Activated CD8-positive, alpha-beta memory T cell treated with anti-CD3 and anti-CD28 coated beads, Interleukin-2, amount 10 ng/mL, durations not matched to agents 7 days and 5 days (primary cell): ENCODE results near the gene STAU1. TPM values are rescaled to one million over a fixed set of nuclear protein-coding genes. Genes with fewer than 3 reads are reported as not detected.
"Not testable (repeated sequence)": the region's sequence is repeated elsewhere in the genome, so short reads cannot be mapped to it uniquely, and the experiment has no call there.

ENCODE experiments used
- ATAC-seq: fragments of 150-1000 bp; cut with Tn5 transposase; one replicate; pipeline ENCODE4 v1.10.0; 2021; ENCODE audit warnings: moderate library complexity
- CTCF ChIA-PET: fragments of 350-600 bp; sonication (Branson Sonifier 250); formaldehyde crosslinking; loops from one replicate; lab custom pipeline; 2021; ENCODE audit warnings: antibody characterized with exemption; lab: Charles Lee
- DNase-seq: peaks from one replicate; pipeline ENCODE4 v3.0.0-alpha.2; 2020
- H3K27ac Mint-ChIP-seq: one replicate; pipeline ENCODE4 v1.8.0; 2021; ENCODE audit warnings: mild to moderate bottlenecking, mixed read lengths
- H3K27me3 Mint-ChIP-seq: one replicate; pipeline ENCODE4 v1.8.0; 2021; ENCODE audit warnings: mixed read lengths
- H3K36me3 Mint-ChIP-seq: one replicate; pipeline ENCODE4 v1.8.0; 2021; ENCODE audit warnings: mild to moderate bottlenecking, mixed read lengths
- H3K4me1 Mint-ChIP-seq: one replicate; pipeline ENCODE4 v1.8.0; 2021; ENCODE audit warnings: mixed read lengths
- H3K4me3 Mint-ChIP-seq: one replicate; pipeline ENCODE4 v1.8.0; 2021; ENCODE audit warnings: mild to moderate bottlenecking, moderate library complexity, mixed read lengths
- H3K9me3 Mint-ChIP-seq: one replicate; pipeline ENCODE4 v1.8.0; 2022; ENCODE audit warnings: low read depth, mixed read lengths
- total RNA-seq, 2 experiments: library from RNA; stranded (reverse); gene quantifications; one replicate each; pipeline ENCODE4 v1.2.3, GENCODE V29; 2021

Gene STAU1
- total RNA-seq, 2 experiments from 2014 or later, result 56.2 to 66.8 TPM

DNA sequence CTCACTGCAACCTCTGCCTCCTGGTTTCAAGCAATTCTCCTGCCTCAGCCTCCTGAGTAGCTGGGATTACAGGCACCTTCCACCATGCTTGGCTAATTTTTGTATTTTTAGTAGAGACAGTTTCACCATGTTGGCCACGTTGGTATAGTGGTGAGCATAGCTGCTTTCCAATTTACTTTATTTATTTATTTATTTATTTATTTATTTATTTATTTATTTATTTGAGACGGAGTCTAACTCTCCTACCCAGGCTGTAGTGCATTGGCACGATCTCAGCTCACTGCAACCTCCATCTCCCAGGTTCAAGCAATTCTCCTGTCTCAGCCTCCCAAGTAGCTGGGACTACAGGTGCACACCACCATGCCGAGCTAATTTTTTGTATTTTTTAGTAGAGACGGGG, 87.8 kb downstream of the STAU1 start:
- CTCF ChIA-PET, result interaction anchor here (1.3 to 1.7 kb wide), 3 partner anchors 33 to 117 kb away, joined by 4 to 5 read pairs (median 5); no protein-coding TSS in a partner anchor
- H3K4me3 Mint-ChIP-seq, H3K9me3 Mint-ChIP-seq, ATAC-seq, DNase-seq, H3K27ac Mint-ChIP-seq, H3K27me3 Mint-ChIP-seq: not testable (repeated sequence)
- H3K36me3 Mint-ChIP-seq, result peaks cover 66% of the 10 kb centered on the region
- H3K4me1 Mint-ChIP-seq, result peaks cover 16% of the 10 kb centered on the region

DNA sequence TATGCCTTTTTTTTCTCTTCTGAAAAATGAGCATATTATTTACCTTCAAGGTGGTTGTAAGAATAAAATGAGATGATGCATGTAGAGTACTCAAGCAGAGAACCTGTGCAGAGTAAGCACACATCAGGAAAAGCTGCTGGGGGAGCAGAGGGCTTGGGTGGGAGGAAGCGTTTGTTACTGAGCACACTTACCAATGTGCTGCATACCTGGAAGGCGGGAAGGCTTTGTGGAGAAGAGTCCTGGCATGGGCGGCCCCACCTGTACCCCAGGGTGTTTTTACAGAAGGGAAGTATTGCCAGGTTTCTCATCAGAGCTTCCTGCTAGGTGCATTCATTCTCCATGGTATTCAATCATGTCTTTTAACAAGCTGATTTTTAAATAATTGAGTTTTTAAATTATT, 89.1 kb downstream of the STAU1 start:
- Mint-ChIP-seq H3K27me3 (no peaks in the 10 kb centered on the region), H3K9me3 (no peaks in the 10 kb centered on the region), H3K36me3 (peaks cover 71% of the 10 kb centered on the region), H3K4me1 (peaks cover 16% of the 10 kb centered on the region), H3K4me3 (no peak overlapping the region), H3K27ac (no peak overlapping the region)
- ATAC-seq, result no peak
- CTCF ChIA-PET, result no interaction called here
- no peak for DNase-seq

DNA sequence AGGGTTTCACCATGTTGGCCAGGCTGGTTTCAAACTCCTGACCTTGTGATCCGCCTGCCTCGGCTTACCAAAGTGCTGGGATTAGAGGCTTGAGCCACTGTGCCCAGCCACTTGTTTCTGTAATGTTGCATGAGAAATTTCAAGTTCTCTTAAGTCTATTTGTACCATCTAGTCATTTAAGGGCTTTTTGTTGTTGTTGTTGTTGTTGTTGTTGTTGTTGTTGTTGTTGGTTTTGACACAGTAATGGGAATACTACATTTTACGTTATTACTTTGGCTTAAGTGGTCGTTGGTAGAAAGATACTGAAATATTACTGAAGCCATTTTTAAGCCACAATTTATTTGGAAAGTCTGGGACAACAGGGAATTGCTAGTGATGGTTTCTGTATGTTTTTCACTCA, 90.0 kb downstream of the STAU1 start:
- Mint-ChIP-seq H3K27me3 (no peaks in the 10 kb centered on the region), H3K36me3 (peaks cover 67% of the 10 kb centered on the region), H3K4me1 (peaks cover 16% of the 10 kb centered on the region), H3K4me3 (no peak overlapping the region), H3K27ac (no peak overlapping the region), H3K9me3 (no peaks in the 10 kb centered on the region)
- CTCF ChIA-PET, result no interaction called here
- DNase-seq (no peak), ATAC-seq (no peak)

DNA sequence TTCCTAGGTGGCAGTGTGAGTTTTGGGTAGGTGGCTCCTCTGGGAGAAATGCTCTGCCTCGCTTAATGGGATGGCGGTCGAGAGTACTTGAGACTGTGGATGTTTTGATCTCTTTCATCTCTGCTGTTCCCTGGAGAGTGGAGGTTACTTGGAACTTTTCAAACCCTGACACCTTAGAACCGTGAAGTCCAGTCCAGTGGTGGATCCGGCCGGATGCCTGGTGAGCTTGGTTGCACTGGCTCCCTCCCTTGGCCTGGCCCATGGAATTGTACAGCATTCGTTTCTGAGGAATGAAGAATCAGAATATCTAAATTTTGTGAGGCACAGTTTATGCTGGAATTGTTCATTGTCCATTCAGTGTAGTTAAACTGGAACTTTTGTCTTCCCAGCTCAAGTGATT, 91.0 kb downstream of the STAU1 start:
- no peak overlapping the region for H3K4me3 Mint-ChIP-seq
- H3K36me3 Mint-ChIP-seq, result peaks cover 65% of the 10 kb centered on the region
- no peak overlapping the region for H3K27ac Mint-ChIP-seq
- H3K9me3 Mint-ChIP-seq, result no peaks in the 10 kb centered on the region
- peaks cover 16% of the 10 kb centered on the region for H3K4me1 Mint-ChIP-seq
- ATAC-seq (no peak), DNase-seq (no peak)
- H3K27me3 Mint-ChIP-seq, result no peaks in the 10 kb centered on the region
- CTCF ChIA-PET, result no interaction called here

DNA sequence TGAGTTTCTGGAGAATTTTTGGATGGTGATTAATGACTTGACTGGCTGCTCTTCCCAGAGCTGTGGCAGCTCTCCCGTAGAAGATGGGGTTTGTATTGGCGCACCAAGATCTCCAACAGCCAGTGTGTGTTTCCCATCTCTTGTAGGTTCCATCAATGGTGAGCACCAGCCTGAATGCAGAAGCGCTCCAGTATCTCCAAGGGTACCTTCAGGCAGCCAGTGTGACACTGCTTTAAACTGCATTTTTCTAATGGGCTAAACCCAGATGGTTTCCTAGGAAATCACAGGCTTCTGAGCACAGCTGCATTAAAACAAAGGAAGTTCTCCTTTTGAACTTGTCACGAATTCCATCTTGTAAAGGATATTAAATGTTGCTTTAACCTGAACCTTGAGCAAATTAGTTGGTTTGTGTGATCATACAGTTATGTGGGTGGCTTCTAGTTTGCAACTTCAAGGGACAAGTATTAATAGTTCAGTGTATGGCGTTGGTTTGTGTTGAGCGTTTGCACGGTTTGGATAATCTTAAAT, 91.9 kb downstream of the STAU1 start:
- CTCF ChIA-PET, result interaction anchor here (0.8 kb wide), 1 partner anchor 37 kb away, joined by 3 read pairs; no protein-coding TSS in a partner anchor
- no peaks in the 10 kb centered on the region for H3K27me3 Mint-ChIP-seq

DNA sequence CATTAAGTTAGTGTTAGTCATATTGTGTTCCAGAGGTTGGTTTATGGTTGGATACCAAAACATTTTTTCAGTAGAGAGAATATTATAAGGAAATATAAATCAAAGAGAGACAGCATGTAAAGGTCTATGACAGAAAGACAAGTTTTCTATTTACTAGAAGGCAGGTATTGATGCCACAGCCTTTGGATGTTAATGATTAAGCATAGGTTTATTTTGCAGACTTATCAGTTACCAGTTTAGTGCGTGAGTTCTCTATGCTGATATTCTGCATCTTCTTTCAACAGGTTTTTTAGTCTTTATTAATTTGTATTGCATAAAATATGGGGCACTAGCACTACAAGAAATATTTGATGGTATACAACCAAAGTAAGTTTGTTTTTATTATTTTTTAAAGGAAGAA, 96.4 kb downstream of the STAU1 start:
- no peaks in the 10 kb centered on the region for H3K9me3 Mint-ChIP-seq
- no peak overlapping the region for H3K27ac Mint-ChIP-seq
- DNase-seq, result no peak
- H3K27me3 Mint-ChIP-seq, result no peaks in the 10 kb centered on the region
- H3K36me3 Mint-ChIP-seq, result peaks cover 58% of the 10 kb centered on the region
- no peaks in the 10 kb centered on the region for H3K4me1 Mint-ChIP-seq
- no peak for ATAC-seq
- CTCF ChIA-PET, result no interaction called here
- no peak overlapping the region for H3K4me3 Mint-ChIP-seq

More for the DNA sequence above, 91.9 kb downstream of the STAU1 start:
- Mint-ChIP-seq H3K4me1 (peaks cover 13% of the 10 kb centered on the region), H3K9me3 (no peaks in the 10 kb centered on the region), H3K36me3 (peaks cover 62% of the 10 kb centered on the region), H3K4me3 (no peak overlapping the region), H3K27ac (no peak overlapping the region)
- DNase-seq (no peak), ATAC-seq (no peak)

DNA sequence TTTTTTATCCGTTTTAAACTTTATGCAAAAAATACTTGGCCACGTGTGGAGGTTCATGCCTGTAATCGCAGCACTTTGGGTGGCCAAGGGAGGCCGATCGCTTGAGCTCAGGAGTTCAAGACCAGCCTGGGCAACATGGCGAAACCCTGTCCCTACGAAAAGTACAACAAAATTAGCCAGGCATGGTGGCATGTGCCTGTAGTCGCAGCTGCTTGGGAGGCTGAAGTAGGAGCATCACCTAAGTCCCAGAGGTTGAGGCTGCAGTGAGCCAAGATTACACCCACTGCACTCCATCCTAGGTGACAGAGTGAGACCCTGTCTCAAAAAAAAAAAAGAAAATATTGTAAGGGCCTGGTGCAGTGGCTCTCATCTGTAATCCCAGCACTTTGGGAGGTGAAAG, 97.0 kb downstream of the STAU1 start:
- H3K27ac Mint-ChIP-seq, result no peak overlapping the region
- H3K36me3 Mint-ChIP-seq, result peaks cover 56% of the 10 kb centered on the region

DNA sequence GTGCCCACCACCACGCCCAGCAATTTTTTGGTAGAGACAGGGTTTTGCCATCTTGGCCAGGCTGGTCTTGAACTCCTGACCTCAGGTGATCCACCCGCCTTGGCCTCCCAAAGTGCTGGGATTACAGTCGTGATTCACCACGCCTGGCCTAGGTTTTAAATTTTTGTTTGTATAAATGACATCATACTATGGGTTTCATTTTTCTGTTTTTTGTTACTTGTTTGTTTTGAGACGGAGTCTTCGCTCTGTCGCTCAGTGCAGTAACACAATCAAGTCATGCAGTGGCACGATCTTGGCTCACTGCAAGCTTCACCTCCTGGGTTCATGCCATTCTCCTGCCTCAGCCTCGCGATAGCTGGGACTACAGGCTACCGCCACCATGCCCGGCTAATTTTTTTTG, 105.8 kb downstream of the STAU1 start:
- ATAC-seq, DNase-seq, H3K9me3 Mint-ChIP-seq, H3K4me3 Mint-ChIP-seq, H3K27ac Mint-ChIP-seq, H3K27me3 Mint-ChIP-seq, CTCF ChIA-PET, H3K4me1 Mint-ChIP-seq: not testable (repeated sequence)
- peaks cover 55% of the 10 kb centered on the region for H3K36me3 Mint-ChIP-seq

More for the DNA sequence above, 97.0 kb downstream of the STAU1 start:
- no peak for ATAC-seq
- CTCF ChIA-PET, result interaction anchor here (1.5 kb wide), 1 partner anchor 21 kb away, joined by 4 read pairs; no protein-coding TSS in a partner anchor
- no peak for DNase-seq
- no peaks in the 10 kb centered on the region for H3K4me1 Mint-ChIP-seq
- H3K9me3 Mint-ChIP-seq, result no peaks in the 10 kb centered on the region
- no peak overlapping the region for H3K4me3 Mint-ChIP-seq
- no peaks in the 10 kb centered on the region for H3K27me3 Mint-ChIP-seq

DNA sequence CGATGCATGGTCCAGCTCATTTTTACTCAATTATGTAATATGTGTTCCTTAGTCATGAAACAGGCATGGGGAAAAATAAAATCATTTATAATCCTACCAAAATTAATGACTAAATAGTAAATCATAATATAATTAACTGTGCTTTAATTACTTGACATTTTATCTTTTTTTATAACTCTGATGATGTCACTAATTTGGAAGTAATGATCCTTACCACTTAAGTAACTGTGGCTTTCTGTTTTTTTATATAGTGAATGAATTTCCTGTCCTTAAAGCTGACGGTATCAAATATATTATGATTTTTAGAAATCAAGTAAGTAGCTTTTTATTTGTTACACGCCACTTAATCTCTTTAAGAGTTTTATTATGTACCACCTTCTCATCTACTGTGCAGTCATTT, 109.8 kb downstream of the STAU1 start:
- Mint-ChIP-seq H3K27ac (no peak overlapping the region), H3K4me1 (peaks cover 6% of the 10 kb centered on the region), H3K36me3 (peaks cover 42% of the 10 kb centered on the region), H3K4me3 (no peak overlapping the region), H3K9me3 (no peaks in the 10 kb centered on the region), H3K27me3 (no peaks in the 10 kb centered on the region)
- ATAC-seq (no peak), DNase-seq (no peak)
- CTCF ChIA-PET, result interaction anchor here (1.3 to 1.7 kb wide), 2 partner anchors 55 to 138 kb away, joined by 3 to 4 read pairs; no protein-coding TSS in a partner anchor

DNA sequence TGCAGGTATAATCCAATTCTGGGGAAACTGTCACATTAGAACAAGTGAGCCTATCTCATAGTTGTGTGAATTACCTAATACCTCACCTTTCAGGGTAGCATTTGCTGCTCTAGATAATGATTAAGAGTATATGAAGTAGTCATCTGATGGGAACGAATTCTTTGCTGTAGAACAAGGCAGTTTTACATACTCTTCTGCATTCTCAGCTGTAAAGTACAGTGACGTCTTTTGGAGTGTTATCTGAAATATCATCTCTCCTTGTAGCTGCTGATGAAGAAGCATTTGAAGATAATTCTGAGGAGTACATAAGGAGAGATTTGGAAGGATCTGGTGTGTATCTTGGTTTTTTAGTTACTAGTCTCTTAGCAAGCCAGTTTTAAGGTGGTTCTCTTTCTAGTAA, 113.6 kb downstream of the STAU1 start:
- CTCF ChIA-PET, result no interaction called here
- no peak for DNase-seq
- no peak overlapping the region for H3K4me3 Mint-ChIP-seq
- no peaks in the 10 kb centered on the region for H3K9me3 Mint-ChIP-seq
- H3K27ac Mint-ChIP-seq, result peak overlapping the region; percentile 0
- H3K36me3 Mint-ChIP-seq, result peaks cover 41% of the 10 kb centered on the region
- H3K4me1 Mint-ChIP-seq, result peaks cover 6% of the 10 kb centered on the region
- H3K27me3 Mint-ChIP-seq, result no peaks in the 10 kb centered on the region
- ATAC-seq, result no peak

Other genes starting within 250 kb of the STAU1 start
- 100 to 1,000 TPM in 1 of 2 experiments, 10 to 100 TPM in 1; 93.1 to 111 TPM for gene CSE1L, start 142.0 kb downstream of the STAU1 start, total RNA-seq
- gene DDX27, start 31.1 kb upstream of the STAU1 start, total RNA-seq, result 10 to 100 TPM; 40.5 to 52.7 TPM
- 10 to 100 TPM; 69.2 to 88.6 TPM for gene ZNFX1, start 89.7 kb upstream of the STAU1 start, total RNA-seq